CD4-positive, alpha-beta T cell treated with Interferon alpha-2 for 1 hour (primary cell): ENCODE measurements around the gene DND1.
"Not testable (repeated sequence)": the region's sequence is repeated elsewhere in the genome, so short reads cannot be mapped to it uniquely, and the experiment has no call there.

Experiments used
- DNase-seq, 2 donors: peaks; one replicate each; pipeline ENCODE4 v3.0.0-alpha.2; 2020 to 2022

The DND1 gene

GRCh38 chr5:140628711-140629110 is 44.7 kb downstream of the DND1 start:
- no peak for DNase-seq

GRCh38 chr5:140627972-140628371 is 45.4 kb downstream of the DND1 start:
- DNase-seq = no peak

DNA sequence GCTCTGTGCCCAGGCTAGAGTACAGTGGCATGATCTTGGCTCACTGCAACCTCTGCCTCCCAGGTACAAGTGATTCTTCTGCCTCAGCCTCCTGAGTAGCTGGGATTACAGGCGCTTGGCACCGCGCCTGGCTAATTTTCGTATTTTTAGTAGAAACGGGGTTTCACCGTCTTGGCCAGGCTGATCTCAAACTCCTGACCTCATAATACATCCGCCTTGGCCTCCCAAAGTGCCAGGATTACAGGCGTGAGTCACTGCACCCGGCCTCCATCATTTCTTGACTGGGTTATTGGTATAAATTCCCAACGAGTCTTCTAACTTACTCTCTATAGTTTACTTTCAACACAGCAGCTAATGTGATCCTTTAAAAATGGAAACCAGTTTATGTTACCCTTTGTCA is 48.5 kb downstream of the DND1 start:
- not testable (repeated sequence) for DNase-seq

DNA sequence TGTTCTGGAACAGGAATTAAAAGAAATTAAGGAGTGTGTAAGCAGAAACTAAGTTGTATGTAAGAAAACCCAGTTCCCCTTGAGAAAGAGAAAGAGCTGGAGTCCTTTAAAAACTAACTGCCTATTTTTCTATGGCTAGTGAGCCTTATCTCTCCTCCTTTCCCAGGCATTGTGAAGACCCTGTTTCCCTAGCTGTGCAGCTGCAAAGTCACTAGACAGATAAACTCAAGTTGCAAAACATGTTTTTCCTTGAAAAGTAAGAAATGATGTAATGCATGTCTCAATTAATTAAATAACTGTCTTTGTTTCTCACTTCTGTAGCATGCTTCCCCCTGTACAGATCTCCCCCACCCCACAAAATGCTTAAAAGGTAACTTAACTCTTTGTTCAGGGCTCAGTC is 50.3 kb downstream of the DND1 start:
- DNase-seq = not testable (repeated sequence)

DNA sequence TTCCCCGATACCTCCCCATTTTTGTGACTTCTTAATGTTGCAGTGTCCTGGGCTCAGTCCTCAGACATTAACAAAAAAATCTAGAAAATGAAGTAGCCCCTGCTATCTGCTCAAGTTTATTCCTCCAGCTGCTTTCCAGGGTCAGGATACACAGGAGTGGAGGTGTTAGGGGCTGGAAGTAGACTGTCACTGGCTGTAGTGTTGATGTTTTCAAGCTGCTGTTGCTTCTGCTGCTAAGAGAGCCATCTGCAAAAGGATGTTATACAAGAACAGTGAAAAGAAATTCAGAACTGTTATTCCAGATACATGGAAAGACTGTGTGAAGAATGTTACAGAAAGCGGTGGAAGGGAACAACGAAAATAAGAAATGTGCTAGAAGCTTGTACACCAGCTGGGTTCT is 51.1 kb downstream of the DND1 start:
- no peak for DNase-seq
